ENCODE measurements around the gene SMAD1. TPM values are rescaled to one million over a fixed set of nuclear protein-coding genes. Genes with fewer than 3 reads are reported as not detected.
"Not testable (repeated sequence)": the region's sequence is repeated elsewhere in the genome, so short reads cannot be mapped to it uniquely, and the experiment has no call there.

SMAD1 gene
- total RNA-seq, 1 donor from 2014 or later: 10.8 TPM

GRCh38 chr4:145563293-145563985, 81.8 kb downstream of the SMAD1 start:
- DNase-seq (ENCODE audit: low spot score): no peak

GRCh38 chr4:145564540-145564939, 82.9 kb downstream of the SMAD1 start:
- DNase-seq (ENCODE audit: low spot score): no peak

- no peak for DNase-seq (ENCODE audit: low spot score)
Measured at GRCh38 chr4:145565328-145565727, 83.7 kb downstream of the SMAD1 start.

GRCh38 chr4:145566086-145566708, 84.5 kb downstream of the SMAD1 start:
- DNase-seq (ENCODE audit: low spot score): no peak

- no peak for DNase-seq (ENCODE audit: low spot score)
Measured at GRCh38 chr4:145566768-145567167, 85.1 kb downstream of the SMAD1 start.

GRCh38 chr4:145567516-145567915, 85.9 kb downstream of the SMAD1 start:
- no peak for DNase-seq (ENCODE audit: low spot score)

GRCh38 chr4:145574546-145574945, 92.9 kb downstream of the SMAD1 start:
- not testable (repeated sequence) for DNase-seq (ENCODE audit: low spot score)

- peak; percentile 2 for DNase-seq (ENCODE audit: low spot score)
Measured at GRCh38 chr4:145580906-145581305, 99.3 kb downstream of the SMAD1 start.

- DNase-seq (ENCODE audit: low spot score): no peak
Measured at GRCh38 chr4:145583191-145584055, 101.8 kb downstream of the SMAD1 start.

- no peak for DNase-seq (ENCODE audit: low spot score)
Measured at GRCh38 chr4:145587088-145587754, 105.6 kb downstream of the SMAD1 start.

- DNase-seq (ENCODE audit: low spot score): not testable (repeated sequence)
Measured at GRCh38 chr4:145589381-145589780, 107.7 kb downstream of the SMAD1 start.

GRCh38 chr4:145589916-145590702, 108.5 kb downstream of the SMAD1 start:
- DNase-seq (ENCODE audit: low spot score): no peak

GRCh38 chr4:145602129-145602760, 120.6 kb downstream of the SMAD1 start:
- DNase-seq (ENCODE audit: low spot score): no peak

- DNase-seq (ENCODE audit: low spot score): no peak
Measured at GRCh38 chr4:145605941-145606340, 124.3 kb downstream of the SMAD1 start.

Other genes starting within 250 kb of the SMAD1 start
- 14.0 TPM for gene MMAA, start 137.5 kb downstream of the SMAD1 start, total RNA-seq (ENCODE audit: insufficient read depth, low replicate concordance)
- gene C4orf51, start 198.3 kb downstream of the SMAD1 start, total RNA-seq (ENCODE audit: insufficient read depth, low replicate concordance): 5.8 TPM